C4-2B (cell line): ENCODE results near the gene IL33.
"Not testable (repeated sequence)": the region's sequence is repeated elsewhere in the genome, so short reads cannot be mapped to it uniquely, and the experiment has no call there.

Experiments
- H3K27ac ChIP-seq: fragments of 450-650 bp; 2 replicates; pipeline ENCODE4 v1.5.1; 2017
- CTCF ChIP-seq: fragments of 450-650 bp; conservative IDR thresholded peaks from 2 replicates; pipeline ENCODE4 v1.5.1; 2017; ENCODE audit warnings: mild to moderate bottlenecking
- ZFX ChIP-seq: fragments of 450-650 bp; IDR thresholded peaks from 2 replicates; pipeline ENCODE4 v1.6.1; 2017

The IL33 gene

GRCh38 chr9:6215562-6215961 is at the start of gene IL33:
Gene IL33 (plus strand): TSS chr9:6215807. CDS start chr9:6241695, 25,888 bp downstream.
- H3K27ac ChIP-seq = no peak within 1 kb of the TSS

GRCh38 chr9:6171667-6172066 is 43.9 kb upstream of the IL33 start:
- H3K27ac ChIP-seq = no peak overlapping the region
- TF ChIP-seq CTCF = no peak
- no peak for TF ChIP-seq ZFX

More at GRCh38 chr9:6215562-6215961, at the start of gene IL33:
- no peak for TF ChIP-seq CTCF
- TF ChIP-seq ZFX = no peak

GRCh38 chr9:6173914-6174313 is 41.7 kb upstream of the IL33 start:
- TF ChIP-seq CTCF = no peak
- no peak for TF ChIP-seq ZFX
- no peak overlapping the region for H3K27ac ChIP-seq

GRCh38 chr9:6182549-6183226 is 32.9 kb upstream of the IL33 start:
- H3K27ac ChIP-seq = not testable (repeated sequence)

GRCh38 chr9:6183227-6183551 is 32.4 kb upstream of the IL33 start:
- TF ChIP-seq ZFX (no peak), CTCF (no peak)
- no peak overlapping the region for H3K27ac ChIP-seq

GRCh38 chr9:6183627-6184026 is 32.0 kb upstream of the IL33 start:
- no peak overlapping the region for H3K27ac ChIP-seq
- TF ChIP-seq ZFX = no peak
- TF ChIP-seq CTCF = no peak

- TF ChIP-seq ZFX (no peak), CTCF (no peak)
- no peak overlapping the region for H3K27ac ChIP-seq
Measured at GRCh38 chr9:6184749-6185645, 30.6 kb upstream of the IL33 start.
